Measurements from ENCODE around the gene CDH4. TPM values are rescaled to one million over a fixed set of nuclear protein-coding genes. Genes with fewer than 3 reads are reported as not detected.

The CDH4 gene
- total and polyA plus RNA-seq, 2 of the 13 experiments (the other 11 are each of a cell fraction or from before 2014, with no cell fraction given): not detected

DNA sequence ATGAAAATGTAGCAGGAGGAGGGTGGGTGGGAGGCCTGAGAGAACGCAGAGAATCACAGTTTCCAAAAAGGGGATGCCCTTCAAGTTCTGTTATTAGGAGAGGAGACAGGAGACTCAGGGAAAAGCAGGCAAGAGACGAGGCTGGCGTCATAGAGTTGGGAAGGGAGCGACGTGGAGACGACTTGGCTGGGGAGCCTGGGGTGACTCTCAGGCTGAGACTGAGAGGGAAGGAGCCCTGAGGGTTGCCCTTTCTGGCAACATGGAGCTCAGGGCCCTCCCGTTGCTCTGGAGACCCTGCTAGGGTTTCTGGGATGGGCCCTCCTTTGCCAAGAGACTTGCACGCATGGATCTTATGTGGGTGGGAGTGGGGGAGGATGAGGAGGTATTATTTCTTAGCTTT lies 108.9 kb downstream of the CDH4 start (continued):
- TF ChIP-seq, protein P1, sequence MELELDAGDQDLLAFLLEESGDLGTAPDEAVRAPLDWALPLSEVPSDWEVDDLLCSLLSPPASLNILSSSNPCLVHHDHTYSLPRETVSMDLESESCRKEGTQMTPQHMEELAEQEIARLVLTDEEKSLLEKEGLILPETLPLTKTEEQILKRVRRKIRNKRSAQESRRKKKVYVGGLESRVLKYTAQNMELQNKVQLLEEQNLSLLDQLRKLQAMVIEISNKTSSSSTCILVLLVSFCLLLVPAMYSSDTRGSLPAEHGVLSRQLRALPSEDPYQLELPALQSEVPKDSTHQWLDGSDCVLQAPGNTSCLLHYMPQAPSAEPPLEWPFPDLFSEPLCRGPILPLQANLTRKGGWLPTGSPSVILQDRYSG (CRISPR knock-in tag; IDR thresholded peaks at IDR 0.05): no peak
- TF ChIP-seq ZNF446 (CRISPR knock-in tag; IDR thresholded peaks at IDR 0.05): no peak
- TF ChIP-seq MXD4 (CRISPR knock-in tag; IDR thresholded peaks at IDR 0.05): no peak
- TF ChIP-seq, protein P2, sequence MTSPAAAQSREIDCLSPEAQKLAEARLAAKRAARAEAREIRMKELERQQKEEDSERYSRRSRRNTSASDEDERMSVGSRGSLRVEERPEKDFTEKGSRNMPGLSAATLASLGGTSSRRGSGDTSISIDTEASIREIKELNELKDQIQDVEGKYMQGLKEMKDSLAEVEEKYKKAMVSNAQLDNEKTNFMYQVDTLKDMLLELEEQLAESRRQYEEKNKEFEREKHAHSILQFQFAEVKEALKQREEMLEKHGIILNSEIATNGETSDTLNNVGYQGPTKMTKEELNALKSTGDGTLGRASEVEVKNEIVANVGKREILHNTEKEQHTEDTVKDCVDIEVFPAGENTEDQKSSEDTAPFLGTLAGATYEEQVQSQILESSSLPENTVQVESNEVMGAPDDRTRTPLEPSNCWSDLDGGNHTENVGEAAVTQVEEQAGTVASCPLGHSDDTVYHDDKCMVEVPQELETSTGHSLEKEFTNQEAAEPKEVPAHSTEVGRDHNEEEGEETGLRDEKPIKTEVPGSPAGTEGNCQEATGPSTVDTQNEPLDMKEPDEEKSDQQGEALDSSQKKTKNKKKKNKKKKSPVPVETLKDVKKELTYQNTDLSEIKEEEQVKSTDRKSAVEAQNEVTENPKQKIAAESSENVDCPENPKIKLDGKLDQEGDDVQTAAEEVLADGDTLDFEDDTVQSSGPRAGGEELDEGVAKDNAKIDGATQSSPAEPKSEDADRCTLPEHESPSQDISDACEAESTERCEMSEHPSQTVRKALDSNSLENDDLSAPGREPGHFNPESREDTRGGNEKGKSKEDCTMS (CRISPR knock-in tag; conservative IDR thresholded peaks at IDR 0.05): no peak

DNA sequence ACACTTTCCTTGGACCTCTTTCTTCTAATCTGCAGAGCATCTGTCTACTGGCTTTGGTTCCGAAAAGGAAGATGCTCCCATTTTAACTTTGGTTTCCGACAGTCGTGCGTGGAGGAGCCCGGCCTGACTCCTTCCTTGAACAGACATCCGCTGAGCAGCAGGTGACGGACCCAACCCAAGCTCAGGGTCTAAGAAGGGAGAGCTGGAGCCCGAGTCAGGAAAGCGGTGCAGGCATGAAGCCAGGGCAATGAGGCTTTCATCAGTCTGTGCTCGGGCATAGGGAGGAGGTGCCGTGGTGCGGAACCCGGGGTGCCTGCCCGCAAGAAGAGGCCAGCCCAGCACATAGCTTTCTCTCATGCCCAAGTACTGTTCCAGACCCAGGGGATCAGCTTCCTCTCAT lies 109.4 kb downstream of the CDH4 start:
- 43% methylated on average over 14 of the region's 14 CpGs for WGBS (ENCODE audit: low lambda C conversion rate)
- no peaks in the 10 kb centered on the region for H3K36me3 ChIP-seq (replicated peaks in 1 of 2; ENCODE audit: control insufficient read depth in 1 of 2, insufficient read depth in 2 of 2, low read length in 2 of 2)
- no peaks in the 10 kb centered on the region for H3K4me1 ChIP-seq (ENCODE audit: insufficient read depth, low read length)
- H2AFZ ChIP-seq (ENCODE audit: low read length): no peak overlapping the region
- no peak overlapping the region for H3K27ac ChIP-seq (ENCODE audit: extremely low read length, insufficient read depth, low read length)
- BruUV-seq (replicated peaks): no TSS peak
- H3K27me3 ChIP-seq (ENCODE audit: control insufficient read depth in 1 of 2, insufficient read depth in 2 of 2, low read length in 2 of 2): peaks cover 25 to 67% of the 10 kb centered on the region in 2 experiments; a peak in 4 of 5 replicates
- intact Hi-C loops (cut with micrococcal nuclease; ENCODE audit: unreplicated experiment) (no loop called here), in situ Hi-C loops (cut with HindIII; ENCODE audit: extremely low pct_ligation_motif_present, low pct_unique_long_range_greater_than_20kb) (no loop called here)
- no peak overlapping the region for H3K9ac ChIP-seq (ENCODE audit: insufficient read depth, low read depth, low read length)
- FAIRE-seq: no peak
- H3K79me2 ChIP-seq (ENCODE audit: insufficient read depth, low read length): no peaks in the 10 kb centered on the region
- ChIA-PET POLR2A (no interaction called here), CTCF (ENCODE audit: low intra/inter-chr PET ratio, low total read pairs) (no interaction called here)
- H3K4me3 ChIP-seq (replicated peaks in 1 of 3; ENCODE audit: insufficient read depth in 1 of 3, low read depth in 2 of 3, low read length in 3 of 3): no peak overlapping the region
- no peaks in the 10 kb centered on the region for H3K9me3 ChIP-seq (ENCODE audit: low read length)
- H4K20me1 ChIP-seq (ENCODE audit: insufficient read depth, low read length): no peaks in the 10 kb centered on the region
- no peak for ATAC-seq
- DNase-seq (ENCODE audit: low spot score): no peak
- no peak overlapping the region for H3K4me2 ChIP-seq (ENCODE audit: low read depth, low read length)
- TF ChIP-seq MED13 (CRISPR knock-in tag; IDR thresholded peaks at IDR 0.05): no peak
- TF ChIP-seq, protein P3, sequence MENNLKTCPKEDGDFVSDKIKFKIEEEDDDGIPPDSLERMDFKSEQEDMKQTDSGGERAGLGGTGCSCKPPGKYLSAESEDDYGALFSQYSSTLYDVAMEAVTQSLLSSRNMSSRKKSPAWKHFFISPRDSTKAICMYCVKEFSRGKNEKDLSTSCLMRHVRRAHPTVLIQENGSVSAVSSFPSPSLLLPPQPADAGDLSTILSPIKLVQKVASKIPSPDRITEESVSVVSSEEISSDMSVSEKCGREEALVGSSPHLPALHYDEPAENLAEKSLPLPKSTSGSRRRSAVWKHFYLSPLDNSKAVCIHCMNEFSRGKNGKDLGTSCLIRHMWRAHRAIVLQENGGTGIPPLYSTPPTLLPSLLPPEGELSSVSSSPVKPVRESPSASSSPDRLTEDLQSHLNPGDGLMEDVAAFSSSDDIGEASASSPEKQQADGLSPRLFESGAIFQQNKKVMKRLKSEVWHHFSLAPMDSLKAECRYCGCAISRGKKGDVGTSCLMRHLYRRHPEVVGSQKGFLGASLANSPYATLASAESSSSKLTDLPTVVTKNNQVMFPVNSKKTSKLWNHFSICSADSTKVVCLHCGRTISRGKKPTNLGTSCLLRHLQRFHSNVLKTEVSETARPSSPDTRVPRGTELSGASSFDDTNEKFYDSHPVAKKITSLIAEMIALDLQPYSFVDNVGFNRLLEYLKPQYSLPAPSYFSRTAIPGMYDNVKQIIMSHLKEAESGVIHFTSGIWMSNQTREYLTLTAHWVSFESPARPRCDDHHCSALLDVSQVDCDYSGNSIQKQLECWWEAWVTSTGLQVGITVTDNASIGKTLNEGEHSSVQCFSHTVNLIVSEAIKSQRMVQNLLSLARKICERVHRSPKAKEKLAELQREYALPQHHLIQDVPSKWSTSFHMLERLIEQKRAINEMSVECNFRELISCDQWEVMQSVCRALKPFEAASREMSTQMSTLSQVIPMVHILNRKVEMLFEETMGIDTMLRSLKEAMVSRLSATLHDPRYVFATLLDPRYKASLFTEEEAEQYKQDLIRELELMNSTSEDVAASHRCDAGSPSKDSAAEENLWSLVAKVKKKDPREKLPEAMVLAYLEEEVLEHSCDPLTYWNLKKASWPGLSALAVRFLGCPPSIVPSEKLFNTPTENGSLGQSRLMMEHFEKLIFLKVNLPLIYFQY (CRISPR knock-in tag; IDR thresholded peaks at IDR 0.05; ENCODE audit: borderline replicate concordance): no peak
- TF ChIP-seq, protein P4, sequence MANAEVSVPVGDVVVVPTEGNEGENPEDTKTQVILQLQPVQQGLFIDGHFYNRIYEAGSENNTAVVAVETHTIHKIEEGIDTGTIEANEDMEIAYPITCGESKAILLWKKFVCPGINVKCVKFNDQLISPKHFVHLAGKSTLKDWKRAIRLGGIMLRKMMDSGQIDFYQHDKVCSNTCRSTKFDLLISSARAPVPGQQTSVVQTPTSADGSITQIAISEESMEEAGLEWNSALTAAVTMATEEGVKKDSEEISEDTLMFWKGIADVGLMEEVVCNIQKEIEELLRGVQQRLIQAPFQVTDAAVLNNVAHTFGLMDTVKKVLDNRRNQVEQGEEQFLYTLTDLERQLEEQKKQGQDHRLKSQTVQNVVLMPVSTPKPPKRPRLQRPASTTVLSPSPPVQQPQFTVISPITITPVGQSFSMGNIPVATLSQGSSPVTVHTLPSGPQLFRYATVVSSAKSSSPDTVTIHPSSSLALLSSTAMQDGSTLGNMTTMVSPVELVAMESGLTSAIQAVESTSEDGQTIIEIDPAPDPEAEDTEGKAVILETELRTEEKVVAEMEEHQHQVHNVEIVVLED (CRISPR knock-in tag; IDR thresholded peaks at IDR 0.05; ENCODE audit: borderline replicate concordance): no peak
- no peak for TF ChIP-seq NFYC (CRISPR knock-in tag; IDR thresholded peaks at IDR 0.05)
- TF ChIP-seq ZMYM4 (CRISPR knock-in tag; IDR thresholded peaks at IDR 0.05): no peak
- TF ChIP-seq ZNF350 (CRISPR knock-in tag; IDR thresholded peaks at IDR 0.05; ENCODE audit: borderline replicate concordance, low read depth): no peak
- TF ChIP-seq ZNF670 (CRISPR knock-in tag; IDR thresholded peaks at IDR 0.05; ENCODE audit: borderline replicate concordance): no peak
- no peak for TF ChIP-seq ZBTB7B (CRISPR knock-in tag; IDR thresholded peaks at IDR 0.05)
- no peak for TF ChIP-seq ZNF136 (CRISPR knock-in tag; IDR thresholded peaks at IDR 0.05; ENCODE audit: low read depth)
- TF ChIP-seq ZNF713 (CRISPR knock-in tag; IDR thresholded peaks at IDR 0.05): no peak
- TF ChIP-seq GTF2F1 (IDR thresholded peaks at IDR 0.05; ENCODE audit: low read length): no peak

All from HepG2 (cell line).